SK-N-SH treated with all-trans-retinoic acid at 6 μM for 48 hours (cell line): ENCODE measurements around the gene MYL4.

Source experiments
- ATAC-seq: fragments of 200-7000 bp; cut with Tn5 transposase; 3 replicates; pipeline ENCODE4 v1.9.1; 2020; ENCODE audit warnings: mild to moderate bottlenecking, moderate library complexity
- ARNTL ChIP-seq: fragments of 450-650 bp; formaldehyde crosslinking; IDR thresholded peaks from 2 replicates; pipeline ENCODE4 v1.5.0; 2020; ENCODE audit warnings: low read depth, mild to moderate bottlenecking, moderate library complexity, borderline replicate concordance
- BACH2 ChIP-seq: fragments of 250-450 bp; sonication (Bioruptor Pico); IDR thresholded peaks from 2 replicates; pipeline ENCODE4 v1.9.0; 2021; ENCODE audit warnings: mild to moderate bottlenecking, borderline replicate concordance
- CSDC2 ChIP-seq: fragments of 250-450 bp; sonication (Bioruptor Pico); IDR thresholded peaks from 2 replicates; pipeline ENCODE4 v1.5.0; 2020; ENCODE audit warnings: mild to moderate bottlenecking, moderate library complexity
- ESRRG ChIP-seq: fragments of 250-450 bp; sonication (Bioruptor Pico); IDR thresholded peaks from 2 replicates; pipeline ENCODE4 v1.6.1; 2021; ENCODE audit warnings: mild to moderate bottlenecking
- GLIS3 ChIP-seq: fragments of 250-450 bp; sonication (Bioruptor Pico); IDR thresholded peaks from 2 replicates; pipeline ENCODE4 v1.5.0; 2020; ENCODE audit warnings: mild to moderate bottlenecking, moderate library complexity
- ISL1 ChIP-seq: fragments of 250-450 bp; sonication (Bioruptor Pico); IDR thresholded peaks from 2 replicates; pipeline ENCODE4 v2.1.2; 2022; ENCODE audit warnings: mild to moderate bottlenecking, moderate library complexity
- OSR1 ChIP-seq: fragments of 250-450 bp; sonication (Bioruptor Pico); IDR thresholded peaks from 2 replicates; pipeline ENCODE4 v1.8.0; 2022; ENCODE audit warnings: moderate library complexity, mild to moderate bottlenecking, inconsistent platforms
- PPARA ChIP-seq: fragments of 250-450 bp; sonication (Bioruptor Pico); IDR thresholded peaks from 2 replicates; pipeline ENCODE4 v1.5.0; 2020; ENCODE audit warnings: mild to moderate bottlenecking, borderline replicate concordance
- RARB ChIP-seq: fragments of 250-450 bp; sonication (Bioruptor Pico); IDR thresholded peaks from 2 replicates; pipeline ENCODE4 v1.8.0; 2021; ENCODE audit warnings: mild to moderate bottlenecking, moderate library complexity
- SNAI2 ChIP-seq: fragments of 250-450 bp; sonication (Bioruptor Pico); IDR thresholded peaks from 2 replicates; pipeline ENCODE4 v1.5.0; 2020; ENCODE audit warnings: mild to moderate bottlenecking, moderate library complexity
- TCF4 ChIP-seq: fragments of 250-450 bp; sonication (Bioruptor Pico); IDR thresholded peaks from 2 replicates; pipeline ENCODE4 v1.8.0; 2021; ENCODE audit warnings: mild to moderate bottlenecking, moderate library complexity, borderline replicate concordance
- ZC3H10 ChIP-seq: fragments of 250-450 bp; sonication (Bioruptor Pico); IDR thresholded peaks from 2 replicates; pipeline ENCODE4 v1.5.1; 2021; ENCODE audit warnings: mild to moderate bottlenecking, moderate library complexity
- ZFP3 ChIP-seq: fragments of 250-450 bp; sonication (Bioruptor Pico); IDR thresholded peaks from 2 replicates; pipeline ENCODE4 v1.5.0; 2020; ENCODE audit warnings: mild to moderate bottlenecking, moderate library complexity
- ZNF565 ChIP-seq: fragments of 450-650 bp; formaldehyde crosslinking; conservative IDR thresholded peaks from 2 replicates; pipeline ENCODE4 v1.5.0; 2020; ENCODE audit warnings: low read depth, mild to moderate bottlenecking, moderate library complexity
- ZNF70 ChIP-seq: fragments of 450-650 bp; formaldehyde crosslinking; IDR thresholded peaks from 2 replicates; pipeline ENCODE4 v1.5.0; 2020; ENCODE audit warnings: mild to moderate bottlenecking, moderate library complexity
- ZNF8 ChIP-seq: fragments of 450-650 bp; formaldehyde crosslinking; IDR thresholded peaks from 2 replicates; pipeline ENCODE4 v1.5.0; 2020; ENCODE audit warnings: mild to moderate bottlenecking, moderate library complexity
- TF ChIP-seq, protein P1 (sequence below): fragments of 250-450 bp; sonication (Bioruptor Pico); IDR thresholded peaks from 2 replicates; pipeline ENCODE4 v1.5.1; 2021; ENCODE audit warnings: mild to moderate bottlenecking, moderate library complexity
- TF ChIP-seq, protein P2 (sequence below): fragments of 250-450 bp; sonication (Bioruptor Pico); IDR thresholded peaks from 2 replicates; pipeline ENCODE4 v1.5.1; 2020; ENCODE audit warnings: low read depth, mild to moderate bottlenecking, moderate library complexity
- TF ChIP-seq, protein P3 (sequence below): fragments of 250-450 bp; sonication (Bioruptor Pico); IDR thresholded peaks from 2 replicates; pipeline ENCODE4 v1.8.0; 2020; ENCODE audit warnings: mild to moderate bottlenecking, moderate library complexity, borderline replicate concordance
- TF ChIP-seq, protein P4 (sequence below): fragments of 250-450 bp; sonication (Bioruptor Pico); IDR thresholded peaks from 2 replicates; pipeline ENCODE4 v1.5.0; 2020; ENCODE audit warnings: mild to moderate bottlenecking, moderate library complexity
- TF ChIP-seq, protein P5 (sequence below): fragments of 250-450 bp; sonication (Bioruptor Pico); IDR thresholded peaks from 2 replicates; pipeline ENCODE4 v1.8.0; 2021; ENCODE audit warnings: low read depth, mild to moderate bottlenecking, moderate library complexity, borderline replicate concordance

The MYL4 gene

DNA sequence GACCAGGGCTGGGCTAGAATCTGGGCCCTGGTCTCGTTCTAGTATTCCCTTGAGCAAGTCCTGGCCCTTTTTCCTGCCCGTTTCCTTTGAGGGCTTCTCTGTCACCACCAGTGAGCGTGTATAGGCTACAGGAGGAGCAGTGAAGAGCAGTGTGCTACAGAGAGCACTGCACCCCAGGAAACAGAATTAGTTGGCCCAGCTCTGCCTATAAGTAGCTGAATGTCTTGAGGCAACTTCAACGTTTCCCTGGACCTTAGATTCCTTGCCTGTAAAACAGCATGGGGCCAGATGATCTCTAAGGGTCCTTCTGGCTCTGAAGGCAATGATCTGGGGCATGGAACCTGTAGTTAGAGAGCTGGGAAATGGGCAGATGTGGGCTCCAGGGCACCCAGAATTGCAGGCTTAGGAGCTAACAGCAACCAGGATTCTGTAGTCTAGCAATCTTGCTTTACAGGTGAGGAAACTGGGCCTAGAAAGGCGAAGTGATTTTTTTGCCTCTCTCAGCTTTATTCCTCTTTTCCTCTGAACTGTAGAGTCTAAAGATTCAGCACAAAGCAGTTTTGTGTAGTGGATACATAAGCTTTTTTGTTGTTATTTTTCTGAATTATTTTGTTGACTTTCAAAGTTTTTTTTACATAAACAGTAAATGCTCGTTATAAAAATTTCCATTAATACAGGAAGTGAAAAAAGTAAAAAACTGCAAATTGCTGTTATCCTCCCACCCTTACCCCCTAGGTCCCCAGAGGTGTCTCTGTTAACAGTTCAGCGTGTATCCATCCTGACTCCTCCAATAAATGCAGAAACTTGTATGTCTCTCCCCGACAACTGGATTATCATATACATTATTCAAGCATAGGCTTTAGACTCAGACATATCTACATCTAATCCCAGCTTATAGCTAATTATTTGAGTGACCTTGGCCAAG, 1.7 kb upstream of the MYL4 start:
- TF ChIP-seq SNAI2 (no peak), ESRRG (CRISPR knock-in tag) (no peak), ZNF70 (no peak), ISL1 (no peak), OSR1 (CRISPR knock-in tag) (no peak), CSDC2 (CRISPR knock-in tag) (no peak), ZFP3 (no peak), GLIS3 (no peak), ZNF565 (CRISPR knock-in tag) (no peak), ARNTL (CRISPR knock-in tag) (no peak)
- TF ChIP-seq, protein P1, sequence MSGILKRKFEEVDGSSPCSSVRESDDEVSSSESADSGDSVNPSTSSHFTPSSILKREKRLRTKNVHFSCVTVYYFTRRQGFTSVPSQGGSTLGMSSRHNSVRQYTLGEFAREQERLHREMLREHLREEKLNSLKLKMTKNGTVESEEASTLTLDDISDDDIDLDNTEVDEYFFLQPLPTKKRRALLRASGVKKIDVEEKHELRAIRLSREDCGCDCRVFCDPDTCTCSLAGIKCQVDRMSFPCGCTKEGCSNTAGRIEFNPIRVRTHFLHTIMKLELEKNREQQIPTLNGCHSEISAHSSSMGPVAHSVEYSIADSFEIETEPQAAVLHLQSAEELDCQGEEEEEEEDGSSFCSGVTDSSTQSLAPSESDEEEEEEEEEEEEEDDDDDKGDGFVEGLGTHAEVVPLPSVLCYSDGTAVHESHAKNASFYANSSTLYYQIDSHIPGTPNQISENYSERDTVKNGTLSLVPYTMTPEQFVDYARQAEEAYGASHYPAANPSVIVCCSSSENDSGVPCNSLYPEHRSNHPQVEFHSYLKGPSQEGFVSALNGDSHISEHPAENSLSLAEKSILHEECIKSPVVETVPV (CRISPR knock-in tag), result no peak
- TF ChIP-seq, protein P2, sequence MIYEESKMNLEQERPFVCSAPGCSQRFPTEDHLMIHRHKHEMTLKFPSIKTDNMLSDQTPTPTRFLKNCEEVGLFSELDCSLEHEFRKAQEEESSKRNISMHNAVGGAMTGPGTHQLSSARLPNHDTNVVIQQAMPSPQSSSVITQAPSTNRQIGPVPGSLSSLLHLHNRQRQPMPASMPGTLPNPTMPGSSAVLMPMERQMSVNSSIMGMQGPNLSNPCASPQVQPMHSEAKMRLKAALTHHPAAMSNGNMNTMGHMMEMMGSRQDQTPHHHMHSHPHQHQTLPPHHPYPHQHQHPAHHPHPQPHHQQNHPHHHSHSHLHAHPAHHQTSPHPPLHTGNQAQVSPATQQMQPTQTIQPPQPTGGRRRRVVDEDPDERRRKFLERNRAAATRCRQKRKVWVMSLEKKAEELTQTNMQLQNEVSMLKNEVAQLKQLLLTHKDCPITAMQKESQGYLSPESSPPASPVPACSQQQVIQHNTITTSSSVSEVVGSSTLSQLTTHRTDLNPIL, result no peak
- TF ChIP-seq, protein P3, sequence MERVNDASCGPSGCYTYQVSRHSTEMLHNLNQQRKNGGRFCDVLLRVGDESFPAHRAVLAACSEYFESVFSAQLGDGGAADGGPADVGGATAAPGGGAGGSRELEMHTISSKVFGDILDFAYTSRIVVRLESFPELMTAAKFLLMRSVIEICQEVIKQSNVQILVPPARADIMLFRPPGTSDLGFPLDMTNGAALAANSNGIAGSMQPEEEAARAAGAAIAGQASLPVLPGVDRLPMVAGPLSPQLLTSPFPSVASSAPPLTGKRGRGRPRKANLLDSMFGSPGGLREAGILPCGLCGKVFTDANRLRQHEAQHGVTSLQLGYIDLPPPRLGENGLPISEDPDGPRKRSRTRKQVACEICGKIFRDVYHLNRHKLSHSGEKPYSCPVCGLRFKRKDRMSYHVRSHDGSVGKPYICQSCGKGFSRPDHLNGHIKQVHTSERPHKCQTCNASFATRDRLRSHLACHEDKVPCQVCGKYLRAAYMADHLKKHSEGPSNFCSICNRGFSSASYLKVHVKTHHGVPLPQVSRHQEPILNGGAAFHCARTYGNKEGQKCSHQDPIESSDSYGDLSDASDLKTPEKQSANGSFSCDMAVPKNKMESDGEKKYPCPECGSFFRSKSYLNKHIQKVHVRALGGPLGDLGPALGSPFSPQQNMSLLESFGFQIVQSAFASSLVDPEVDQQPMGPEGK, result no peak
- ATAC-seq, result no peak

DNA sequence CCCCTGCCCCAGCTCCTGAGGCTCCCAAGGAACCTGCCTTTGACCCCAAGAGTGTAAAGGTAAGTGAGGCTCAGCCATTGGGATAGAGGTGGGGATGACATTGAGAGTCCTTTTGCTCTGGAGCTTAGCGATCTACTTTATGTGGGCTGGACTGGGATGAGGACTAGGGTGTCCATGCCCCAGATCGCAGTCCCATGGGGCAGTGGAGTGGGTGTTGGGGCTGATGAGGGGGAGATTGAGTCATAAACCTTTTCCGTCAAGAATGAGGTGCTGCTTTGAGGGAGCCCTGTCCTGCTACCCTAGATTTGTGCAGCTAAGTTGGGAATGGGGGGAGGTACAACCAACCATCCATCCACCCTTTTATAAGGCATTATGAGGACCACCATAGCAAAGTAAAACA, 351 bp downstream of the MYL4 start:
- no peak for ATAC-seq
- TF ChIP-seq BACH2, result no peak

DNA sequence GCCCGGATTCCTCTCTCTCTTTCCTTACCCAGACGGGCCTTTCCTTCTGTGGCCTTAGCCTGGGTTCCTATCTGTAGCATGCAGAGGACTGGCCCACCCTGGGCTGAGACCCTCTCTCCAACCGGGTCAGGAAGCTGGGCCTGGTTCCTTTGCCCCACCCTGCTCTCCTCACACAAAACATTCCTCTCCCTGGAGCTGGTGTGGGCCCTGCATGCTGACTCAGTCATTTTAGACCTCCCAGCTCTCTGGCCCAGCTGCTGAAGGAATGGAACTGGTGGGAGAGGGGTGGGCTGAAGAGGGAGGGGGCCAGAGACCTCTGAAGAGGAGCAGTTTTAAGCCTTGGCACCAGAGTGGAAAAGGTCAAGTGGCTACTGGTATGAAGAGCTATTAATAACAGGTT, 957 bp downstream of the MYL4 start:
- TF ChIP-seq ZFP3, result no peak
- TF ChIP-seq, protein P3, result no peak
- TF ChIP-seq, protein P4, sequence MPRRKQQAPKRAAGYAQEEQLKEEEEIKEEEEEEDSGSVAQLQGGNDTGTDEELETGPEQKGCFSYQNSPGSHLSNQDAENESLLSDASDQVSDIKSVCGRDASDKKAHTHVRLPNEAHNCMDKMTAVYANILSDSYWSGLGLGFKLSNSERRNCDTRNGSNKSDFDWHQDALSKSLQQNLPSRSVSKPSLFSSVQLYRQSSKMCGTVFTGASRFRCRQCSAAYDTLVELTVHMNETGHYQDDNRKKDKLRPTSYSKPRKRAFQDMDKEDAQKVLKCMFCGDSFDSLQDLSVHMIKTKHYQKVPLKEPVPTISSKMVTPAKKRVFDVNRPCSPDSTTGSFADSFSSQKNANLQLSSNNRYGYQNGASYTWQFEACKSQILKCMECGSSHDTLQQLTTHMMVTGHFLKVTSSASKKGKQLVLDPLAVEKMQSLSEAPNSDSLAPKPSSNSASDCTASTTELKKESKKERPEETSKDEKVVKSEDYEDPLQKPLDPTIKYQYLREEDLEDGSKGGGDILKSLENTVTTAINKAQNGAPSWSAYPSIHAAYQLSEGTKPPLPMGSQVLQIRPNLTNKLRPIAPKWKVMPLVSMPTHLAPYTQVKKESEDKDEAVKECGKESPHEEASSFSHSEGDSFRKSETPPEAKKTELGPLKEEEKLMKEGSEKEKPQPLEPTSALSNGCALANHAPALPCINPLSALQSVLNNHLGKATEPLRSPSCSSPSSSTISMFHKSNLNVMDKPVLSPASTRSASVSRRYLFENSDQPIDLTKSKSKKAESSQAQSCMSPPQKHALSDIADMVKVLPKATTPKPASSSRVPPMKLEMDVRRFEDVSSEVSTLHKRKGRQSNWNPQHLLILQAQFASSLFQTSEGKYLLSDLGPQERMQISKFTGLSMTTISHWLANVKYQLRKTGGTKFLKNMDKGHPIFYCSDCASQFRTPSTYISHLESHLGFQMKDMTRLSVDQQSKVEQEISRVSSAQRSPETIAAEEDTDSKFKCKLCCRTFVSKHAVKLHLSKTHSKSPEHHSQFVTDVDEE, result no peak
- no peak for TF ChIP-seq PPARA (CRISPR knock-in tag)
- TF ChIP-seq, protein P5, sequence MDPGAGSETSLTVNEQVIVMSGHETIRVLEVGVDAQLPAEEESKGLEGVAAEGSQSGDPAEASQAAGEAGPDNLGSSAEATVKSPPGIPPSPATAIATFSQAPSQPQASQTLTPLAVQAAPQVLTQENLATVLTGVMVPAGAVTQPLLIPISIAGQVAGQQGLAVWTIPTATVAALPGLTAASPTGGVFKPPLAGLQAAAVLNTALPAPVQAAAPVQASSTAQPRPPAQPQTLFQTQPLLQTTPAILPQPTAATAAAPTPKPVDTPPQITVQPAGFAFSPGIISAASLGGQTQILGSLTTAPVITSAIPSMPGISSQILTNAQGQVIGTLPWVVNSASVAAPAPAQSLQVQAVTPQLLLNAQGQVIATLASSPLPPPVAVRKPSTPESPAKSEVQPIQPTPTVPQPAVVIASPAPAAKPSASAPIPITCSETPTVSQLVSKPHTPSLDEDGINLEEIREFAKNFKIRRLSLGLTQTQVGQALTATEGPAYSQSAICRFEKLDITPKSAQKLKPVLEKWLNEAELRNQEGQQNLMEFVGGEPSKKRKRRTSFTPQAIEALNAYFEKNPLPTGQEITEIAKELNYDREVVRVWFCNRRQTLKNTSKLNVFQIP (CRISPR knock-in tag), result no peak
- TF ChIP-seq CSDC2 (CRISPR knock-in tag), result no peak
- no peak for TF ChIP-seq ISL1
- TF ChIP-seq, protein P1 (CRISPR knock-in tag), result no peak
- TF ChIP-seq ZNF565 (CRISPR knock-in tag), result no peak
- no peak for TF ChIP-seq ZC3H10 (CRISPR knock-in tag)
- no peak for TF ChIP-seq ESRRG (CRISPR knock-in tag)
- TF ChIP-seq RARB (CRISPR knock-in tag), result no peak
- TF ChIP-seq OSR1 (CRISPR knock-in tag), result no peak
- no peak for TF ChIP-seq TCF4 (CRISPR knock-in tag)
- no peak for TF ChIP-seq ZNF8 (CRISPR knock-in tag)
- ATAC-seq, result no peak
